Karpas-422 (cell line): ENCODE data around the gene TP73. TPM values are rescaled to one million over a fixed set of nuclear protein-coding genes. Genes with fewer than 3 reads are reported as not detected.

Experiments
- DNase-seq: peaks from one replicate; pipeline ENCODE4 v3.0.0-alpha.2; 2015
- H2AFZ ChIP-seq: fragments of 200-600 bp; sonication (generic); 2 replicates; pipeline ENCODE4 v1.6.1; 2014; ENCODE audit warnings: antibody characterized with exemption, low read length, mixed read lengths
- H3K27ac ChIP-seq: fragments of 200-600 bp; sonication (generic); 2 replicates; pipeline ENCODE4 v1.5.1; 2014; ENCODE audit warnings: mild to moderate bottlenecking, low read length, moderate library complexity
- H3K27me3 ChIP-seq: fragments of 200-600 bp; sonication (generic); 2 replicates; pipeline ENCODE4 v1.6.1; 2014; ENCODE audit warnings: low read length, mixed read lengths
- H3K36me3 ChIP-seq: fragments of 200-600 bp; sonication (generic); 2 replicates; pipeline ENCODE4 v1.6.1; 2014; ENCODE audit warnings: low read length, mixed read lengths; ENCODE audit not compliant: insufficient read depth
- H3K4me1 ChIP-seq: fragments of 200-600 bp; sonication (generic); 2 replicates; pipeline ENCODE4 v1.6.1; 2014; ENCODE audit warnings: mild to moderate bottlenecking, low read length, mixed read lengths
- H3K4me2 ChIP-seq: fragments of 200-600 bp; sonication (generic); 2 replicates; pipeline ENCODE4 v1.6.1; 2014; ENCODE audit warnings: low read length, low read depth, mild to moderate bottlenecking; ENCODE audit not compliant: poor library complexity, severe bottlenecking
- H3K4me3 ChIP-seq: fragments of 200-600 bp; sonication (generic); 2 replicates; pipeline ENCODE4 v1.5.1; 2014; ENCODE audit warnings: mild to moderate bottlenecking, antibody characterized with exemption, low read length, mixed read lengths
- H3K79me2 ChIP-seq: fragments of 200-600 bp; sonication (generic); 2 replicates; pipeline ENCODE4 v1.6.1; 2014; ENCODE audit warnings: mild to moderate bottlenecking, low read length, mixed read lengths
- H3K9ac ChIP-seq: fragments of 200-600 bp; sonication (generic); 2 replicates; pipeline ENCODE4 v1.6.0; 2014; ENCODE audit warnings: low read length
- H3K9me2 ChIP-seq: fragments of 200-600 bp; sonication (generic), shearing (Covaris generic); replicated peaks from 2 replicates; pipeline ENCODE4 v1.6.0; 2014; ENCODE audit warnings: mild to moderate bottlenecking, low read length, moderate library complexity; ENCODE audit not compliant: insufficient read depth
- H3K9me3 ChIP-seq: fragments of 300-700, 200-600 bp; sonication (generic); 2 replicates; pipeline ENCODE4 v1.6.1; 2014; ENCODE audit warnings: low read length, mixed read lengths
- H4K20me1 ChIP-seq: fragments of 200-600 bp; sonication (generic); 2 replicates; pipeline ENCODE4 v1.6.1; 2014; ENCODE audit warnings: mild to moderate bottlenecking, antibody characterized with exemption, low read length, low read depth; ENCODE audit not compliant: insufficient read depth
- total RNA-seq: library from RNA; depleted of rRNA; stranded (reverse); fragments of >200 nt; shearing (Covaris generic); gene quantifications from 2 replicates; pipeline ENCODE4 v1.2.3, GENCODE V29; 2014; ENCODE audit warnings: low replicate concordance

TP73 gene
- total RNA-seq, 1 experiment from 2014 or later = 0.52 TPM

GRCh38 chr1:3729594-3730542, 77.6 kb downstream of the TP73 start:
- Histone ChIP-seq H3K9ac (no peak overlapping the region), H3K4me3 (no peak overlapping the region), H3K36me3 (no peaks in the 10 kb centered on the region), H3K9me3 (no peaks in the 10 kb centered on the region), H3K79me2 (no peaks in the 10 kb centered on the region), H3K4me1 (no peaks in the 10 kb centered on the region), H3K4me2 (no peak overlapping the region), H3K27me3 (no peaks in the 10 kb centered on the region), H4K20me1 (no peaks in the 10 kb centered on the region), H3K9me2 (no peaks in the 10 kb centered on the region), H2AFZ (no peak overlapping the region), H3K27ac (no peak overlapping the region)
- no peak for DNase-seq

- Histone ChIP-seq H3K9me2 (no peaks in the 10 kb centered on the region), H3K4me1 (no peaks in the 10 kb centered on the region), H2AFZ (no peak overlapping the region), H3K79me2 (no peaks in the 10 kb centered on the region), H3K9ac (no peak overlapping the region), H3K27me3 (no peaks in the 10 kb centered on the region), H4K20me1 (no peaks in the 10 kb centered on the region), H3K36me3 (no peaks in the 10 kb centered on the region), H3K4me2 (no peak overlapping the region), H3K27ac (no peak overlapping the region), H3K4me3 (no peak overlapping the region), H3K9me3 (no peaks in the 10 kb centered on the region)
- no peak for DNase-seq
These were observed 78.4 kb downstream of the TP73 start for GRCh38 chr1:3730543-3731247.

GRCh38 chr1:3731583-3732433, 79.5 kb downstream of the TP73 start:
- H4K20me1 ChIP-seq = no peaks in the 10 kb centered on the region
- no peak overlapping the region for H3K4me2 ChIP-seq
- H2AFZ ChIP-seq = no peak overlapping the region
- no peak overlapping the region for H3K4me3 ChIP-seq
- DNase-seq = no peak
- no peaks in the 10 kb centered on the region for H3K4me1 ChIP-seq
- H3K9me2 ChIP-seq = no peaks in the 10 kb centered on the region
- H3K27ac ChIP-seq = no peak overlapping the region
- H3K9me3 ChIP-seq = no peaks in the 10 kb centered on the region
- H3K79me2 ChIP-seq = no peaks in the 10 kb centered on the region
- no peaks in the 10 kb centered on the region for H3K36me3 ChIP-seq
- H3K9ac ChIP-seq = no peak overlapping the region
- no peaks in the 10 kb centered on the region for H3K27me3 ChIP-seq

- Histone ChIP-seq H3K9me2 (no peaks in the 10 kb centered on the region), H2AFZ (no peak overlapping the region), H3K9ac (no peak overlapping the region), H3K36me3 (no peaks in the 10 kb centered on the region), H4K20me1 (no peaks in the 10 kb centered on the region), H3K27me3 (no peaks in the 10 kb centered on the region), H3K9me3 (no peaks in the 10 kb centered on the region), H3K27ac (no peak overlapping the region), H3K4me2 (no peak overlapping the region), H3K4me1 (no peaks in the 10 kb centered on the region), H3K4me3 (no peak overlapping the region), H3K79me2 (no peaks in the 10 kb centered on the region)
- DNase-seq = no peak
These were observed 80.2 kb downstream of the TP73 start for GRCh38 chr1:3732434-3733093.

GRCh38 chr1:3733094-3733882, 81.0 kb downstream of the TP73 start:
- H3K27me3 ChIP-seq = no peaks in the 10 kb centered on the region
- H3K4me1 ChIP-seq = no peaks in the 10 kb centered on the region
- no peaks in the 10 kb centered on the region for H3K9me3 ChIP-seq
- H3K27ac ChIP-seq = no peak overlapping the region
- no peak overlapping the region for H3K4me2 ChIP-seq
- no peaks in the 10 kb centered on the region for H4K20me1 ChIP-seq
- no peaks in the 10 kb centered on the region for H3K9me2 ChIP-seq
- H2AFZ ChIP-seq = no peak overlapping the region
- H3K36me3 ChIP-seq = no peaks in the 10 kb centered on the region
- no peak for DNase-seq
- no peak overlapping the region for H3K4me3 ChIP-seq
- H3K9ac ChIP-seq = no peak overlapping the region
- H3K79me2 ChIP-seq = no peaks in the 10 kb centered on the region

GRCh38 chr1:3733883-3734589, 81.7 kb downstream of the TP73 start:
- H2AFZ ChIP-seq = no peak overlapping the region
- no peaks in the 10 kb centered on the region for H3K9me3 ChIP-seq
- DNase-seq = no peak
- no peaks in the 10 kb centered on the region for H3K27me3 ChIP-seq
- H3K79me2 ChIP-seq = no peaks in the 10 kb centered on the region
- H3K4me1 ChIP-seq = no peaks in the 10 kb centered on the region
- H4K20me1 ChIP-seq = no peaks in the 10 kb centered on the region
- no peaks in the 10 kb centered on the region for H3K36me3 ChIP-seq
- no peak overlapping the region for H3K4me2 ChIP-seq
- H3K9me2 ChIP-seq = no peaks in the 10 kb centered on the region
- H3K27ac ChIP-seq = no peak overlapping the region
- no peak overlapping the region for H3K4me3 ChIP-seq
- no peak overlapping the region for H3K9ac ChIP-seq

- Histone ChIP-seq H3K4me2 (no peak overlapping the region), H3K9me2 (no peaks in the 10 kb centered on the region), H3K27me3 (no peaks in the 10 kb centered on the region), H4K20me1 (no peaks in the 10 kb centered on the region), H3K79me2 (no peaks in the 10 kb centered on the region), H2AFZ (no peak overlapping the region), H3K27ac (no peak overlapping the region), H3K4me1 (no peaks in the 10 kb centered on the region), H3K36me3 (no peaks in the 10 kb centered on the region), H3K4me3 (no peak overlapping the region), H3K9ac (no peak overlapping the region), H3K9me3 (no peaks in the 10 kb centered on the region)
- DNase-seq = no peak
These were observed 82.3 kb downstream of the TP73 start for GRCh38 chr1:3734602-3735001.
